ENCODE data around the gene FLNB. TPM values are rescaled to one million over a fixed set of nuclear protein-coding genes. Genes with fewer than 3 reads are reported as not detected.

FLNB gene
- total and polyA plus RNA-seq, 9 of the 15 experiments (the other 6 are each of a cell fraction or from before 2014, with no cell fraction given) = 9.4 to 48.1 (median 25.6) TPM

DNA sequence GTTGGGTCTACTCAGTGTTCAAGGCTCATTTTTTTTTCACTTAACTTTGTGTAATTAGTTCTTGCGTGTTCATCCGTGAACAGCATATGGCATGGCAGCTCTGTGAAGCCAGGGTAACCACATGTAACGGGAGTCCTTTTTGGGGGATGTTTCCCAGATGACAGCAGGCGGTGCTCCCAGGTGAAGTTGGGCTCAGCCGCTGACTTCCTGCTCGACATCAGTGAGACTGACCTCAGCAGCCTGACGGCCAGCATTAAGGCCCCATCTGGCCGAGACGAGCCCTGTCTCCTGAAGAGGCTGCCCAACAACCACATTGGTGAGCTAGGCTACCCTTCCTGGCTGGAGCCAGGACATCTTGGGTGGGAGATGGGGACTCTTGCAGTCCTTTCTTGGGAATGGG lies 139.8 kb downstream of the FLNB start:
- Histone ChIP-seq H4K20me1 (replicated peaks; ENCODE audit: control insufficient read depth, insufficient read depth, low read length) (no peaks in the 10 kb centered on the region), H2AFZ (ENCODE audit: low read depth, low read length) (no peak overlapping the region), H3K79me2 (ENCODE audit: control insufficient read depth, insufficient read depth, low read length) (no peaks in the 10 kb centered on the region), H3K27me3 (ENCODE audit: control insufficient read depth in 2 of 2, insufficient read depth in 2 of 2, low read length in 2 of 2) (no peaks in the 10 kb centered on the region), H3K4me1 (replicated peaks in 1 of 2; ENCODE audit: control insufficient read depth in 2 of 2, insufficient read depth in 2 of 2, low read length in 2 of 2) (peaks cover 0 to 4% of the 10 kb centered on the region in 2 experiments; a peak in 2 of 5 replicates), H3K36me3 (ENCODE audit: control insufficient read depth, insufficient read depth, low read length) (peaks cover 65% of the 10 kb centered on the region; the same call in 2 of the 3 replicates), H3K27ac (ENCODE audit: extremely low read depth, low read depth, low read length) (no peak overlapping the region), H3K9me1 (ENCODE audit: control insufficient read depth, insufficient read depth, low read length) (no peaks in the 10 kb centered on the region), H3K4me2 (ENCODE audit: insufficient read depth, low read length) (no peak overlapping the region), H3K4me3 (no peak overlapping the region), H3K9me3 (replicated peaks; ENCODE audit: control insufficient read depth, insufficient read depth, low read depth, low read length) (no peaks in the 10 kb centered on the region), H3K9ac (ENCODE audit: insufficient read depth in 1 of 2, low read depth in 2 of 2, low read length in 2 of 2) (no peak overlapping the region)
- ATAC-seq = no peak
- BruUV-seq (replicated peaks) = no TSS peak
- WGBS (ENCODE audit: insufficient coverage, low coverage, missing lambda C conversion rate) = 89% methylated on average over 4 of the region's 9 CpGs
- no peak for FAIRE-seq
- in situ Hi-C loops (cut with MboI) (no loop called here), intact Hi-C loops (cut with micrococcal nuclease) (no loop called here)
- DNase-seq (ENCODE audit: extremely low read depth in 1 of 4, low spot score in 3 of 4) = no peak
- TF ChIP-seq PRDM10 (IDR thresholded peaks at IDR 0.05; ENCODE audit: partially characterized antibody) = no peak
- no peak for TF ChIP-seq BRD9 (IDR thresholded peaks at IDR 0.05; ENCODE audit: low read depth, partially characterized antibody)
- TF ChIP-seq FOXA1 (IDR thresholded peaks at IDR 0.05; ENCODE audit: borderline replicate concordance) = no peak
- TF ChIP-seq CEBPB (tag; IDR thresholded peaks at IDR 0.05) = no peak
- TF ChIP-seq, protein P1, sequence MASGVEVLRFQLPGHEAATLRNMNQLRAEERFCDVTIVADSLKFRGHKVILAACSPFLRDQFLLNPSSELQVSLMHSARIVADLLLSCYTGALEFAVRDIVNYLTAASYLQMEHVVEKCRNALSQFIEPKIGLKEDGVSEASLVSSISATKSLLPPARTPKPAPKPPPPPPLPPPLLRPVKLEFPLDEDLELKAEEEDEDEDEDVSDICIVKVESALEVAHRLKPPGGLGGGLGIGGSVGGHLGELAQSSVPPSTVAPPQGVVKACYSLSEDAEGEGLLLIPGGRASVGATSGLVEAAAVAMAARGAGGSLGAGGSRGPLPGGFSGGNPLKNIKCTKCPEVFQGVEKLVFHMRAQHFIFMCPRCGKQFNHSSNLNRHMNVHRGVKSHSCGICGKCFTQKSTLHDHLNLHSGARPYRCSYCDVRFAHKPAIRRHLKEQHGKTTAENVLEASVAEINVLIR (CRISPR knock-in tag; IDR thresholded peaks at IDR 0.05) = no peak
- TF ChIP-seq POLR2A (conservative IDR thresholded peaks at IDR 0.05) = no peak
- no peak for TF ChIP-seq ELK3 (CRISPR knock-in tag; IDR thresholded peaks at IDR 0.05)
- no peak for TF ChIP-seq COPS2 (conservative IDR thresholded peaks at IDR 0.05)
- no peak for TF ChIP-seq SIN3B (IDR thresholded peaks at IDR 0.05; ENCODE audit: low read depth)
- no peak for TF ChIP-seq RAD51 (IDR thresholded peaks at IDR 0.05; ENCODE audit: borderline replicate concordance, low read depth)
- ChIA-PET POLR2A (interaction anchor here (0.6 to 1.0 kb wide), 2 partner anchors 10 to 136 kb away, joined by 4 read pairs; no protein-coding TSS in a partner anchor), CTCF (ENCODE audit: low intra/inter-chr PET ratio) (no interaction called here)

Data from K562 (cell line).